H1 (cell line): Measurements from ENCODE around the gene RNU1-4.
"Not testable (repeated sequence)": the region's sequence is repeated elsewhere in the genome, so short reads cannot be mapped to it uniquely, and the experiment has no call there.

Source experiments
- BRCA1 ChIP-seq: IDR thresholded peaks from 2 replicates; pipeline ENCODE4 v1.6.1; 2012; ENCODE audit warnings: low read depth, low read length, improper control_type of control experiment
- CBX5 ChIP-seq: fragments of 300-800, 300-1000 bp; sonication (generic); IDR thresholded peaks from 2 replicates; pipeline ENCODE4 v1.7.1; 2016; ENCODE audit warnings: antibody characterized with exemption, low read length, low read depth
- EZH2 ChIP-seq: fragments of 200-600 bp; sonication (generic); IDR thresholded peaks from 2 replicates; pipeline ENCODE4 v1.7.1; 2012; ENCODE audit warnings: low read depth, mild to moderate bottlenecking, moderate library complexity, low read length, inconsistent platforms; ENCODE audit not compliant: severe bottlenecking
- KDM4A ChIP-seq: IDR thresholded peaks from one replicate; pipeline ENCODE4 v1.7.1; 2012; ENCODE audit warnings: low read depth, mild to moderate bottlenecking, moderate library complexity, low read length, inconsistent platforms; ENCODE audit not compliant: severe bottlenecking
- POLR2A ChIP-seq, 2 experiments: IDR thresholded peaks; 1 replicate in 1 of 2; 2 replicates in 1 of 2; pipeline ENCODE4 v1.6.1; 2011; ENCODE audit warnings: low read depth in 2 of 2, low read length in 2 of 2, mild to moderate bottlenecking in 2 of 2; ENCODE audit errors: control extremely low read depth in 1 of 2
- TF ChIP-seq, protein P1 (sequence below), 3 experiments: IDR thresholded peaks; 1 replicate in 2 of 3; 2 replicates in 1 of 3; pipeline versions ENCODE4 v1.5.1 to v1.6.1; 2011; ENCODE audit warnings: low read length in 3 of 3, mild to moderate bottlenecking in 3 of 3, inconsistent platforms in 2 of 3, low read depth in 1 of 3, moderate library complexity in 1 of 3; ENCODE audit not compliant: insufficient read depth in 1 of 3; ENCODE audit errors: control extremely low read depth in 1 of 3
- TF ChIP-seq, protein P2 (sequence below): IDR thresholded peaks from 2 replicates; pipeline ENCODE4 v1.6.1; 2011; ENCODE audit warnings: low read depth, mild to moderate bottlenecking, low read length; ENCODE audit not compliant: insufficient read depth

DNA sequence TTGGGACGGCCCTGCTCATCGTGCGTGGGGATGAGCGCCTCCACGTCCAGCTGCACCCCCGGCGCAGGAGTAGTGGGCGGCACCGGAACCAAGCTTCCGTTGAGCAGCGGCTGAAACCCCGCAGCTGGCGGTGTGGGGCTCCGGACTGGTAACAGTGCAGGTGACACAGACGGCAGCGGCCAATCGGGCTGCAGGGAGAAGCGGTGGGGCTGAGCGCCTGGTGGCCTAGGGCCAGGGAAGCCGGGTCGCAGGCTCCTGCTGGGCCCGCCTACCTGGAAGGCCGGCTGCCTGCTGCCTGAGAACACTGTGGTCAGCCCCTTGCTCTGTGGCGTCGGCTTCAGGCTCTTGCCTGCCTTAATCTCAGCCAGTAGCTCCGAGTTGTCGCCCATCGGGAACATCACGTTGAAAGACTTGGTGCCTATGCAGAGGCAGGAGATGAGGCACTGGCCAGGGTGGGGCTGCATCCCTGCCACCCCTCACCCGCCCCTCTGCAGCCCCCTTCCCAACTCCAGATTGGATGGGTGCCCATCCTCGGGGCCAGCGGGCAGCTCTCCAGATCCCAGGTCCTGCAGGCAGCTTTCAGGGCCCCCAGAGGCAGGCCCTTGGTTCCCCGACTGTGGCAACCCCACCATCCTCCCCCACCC is 43.7 kb upstream of the RNU1-4 start:
- TF ChIP-seq BRCA1; KDM4A; EZH2; POLR2A (IDR thresholded peaks at IDR 0.05; ENCODE audit: control extremely low read depth in 1 of 2, low read depth in 2 of 2, low read length in 2 of 2); CBX5: not testable (repeated sequence)
- TF ChIP-seq, protein P1, sequence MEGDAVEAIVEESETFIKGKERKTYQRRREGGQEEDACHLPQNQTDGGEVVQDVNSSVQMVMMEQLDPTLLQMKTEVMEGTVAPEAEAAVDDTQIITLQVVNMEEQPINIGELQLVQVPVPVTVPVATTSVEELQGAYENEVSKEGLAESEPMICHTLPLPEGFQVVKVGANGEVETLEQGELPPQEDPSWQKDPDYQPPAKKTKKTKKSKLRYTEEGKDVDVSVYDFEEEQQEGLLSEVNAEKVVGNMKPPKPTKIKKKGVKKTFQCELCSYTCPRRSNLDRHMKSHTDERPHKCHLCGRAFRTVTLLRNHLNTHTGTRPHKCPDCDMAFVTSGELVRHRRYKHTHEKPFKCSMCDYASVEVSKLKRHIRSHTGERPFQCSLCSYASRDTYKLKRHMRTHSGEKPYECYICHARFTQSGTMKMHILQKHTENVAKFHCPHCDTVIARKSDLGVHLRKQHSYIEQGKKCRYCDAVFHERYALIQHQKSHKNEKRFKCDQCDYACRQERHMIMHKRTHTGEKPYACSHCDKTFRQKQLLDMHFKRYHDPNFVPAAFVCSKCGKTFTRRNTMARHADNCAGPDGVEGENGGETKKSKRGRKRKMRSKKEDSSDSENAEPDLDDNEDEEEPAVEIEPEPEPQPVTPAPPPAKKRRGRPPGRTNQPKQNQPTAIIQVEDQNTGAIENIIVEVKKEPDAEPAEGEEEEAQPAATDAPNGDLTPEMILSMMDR (IDR thresholded peaks at IDR 0.05; ENCODE audit: control extremely low read depth in 1 of 3, insufficient read depth in 1 of 3, low read depth in 1 of 3, low read length in 3 of 3), result not testable (repeated sequence)
- TF ChIP-seq, protein P2, sequence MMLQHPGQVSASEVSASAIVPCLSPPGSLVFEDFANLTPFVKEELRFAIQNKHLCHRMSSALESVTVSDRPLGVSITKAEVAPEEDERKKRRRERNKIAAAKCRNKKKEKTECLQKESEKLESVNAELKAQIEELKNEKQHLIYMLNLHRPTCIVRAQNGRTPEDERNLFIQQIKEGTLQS, result not testable (repeated sequence)
